Measurements from ENCODE around the gene FOXL1.

Gene FOXL1

DNA sequence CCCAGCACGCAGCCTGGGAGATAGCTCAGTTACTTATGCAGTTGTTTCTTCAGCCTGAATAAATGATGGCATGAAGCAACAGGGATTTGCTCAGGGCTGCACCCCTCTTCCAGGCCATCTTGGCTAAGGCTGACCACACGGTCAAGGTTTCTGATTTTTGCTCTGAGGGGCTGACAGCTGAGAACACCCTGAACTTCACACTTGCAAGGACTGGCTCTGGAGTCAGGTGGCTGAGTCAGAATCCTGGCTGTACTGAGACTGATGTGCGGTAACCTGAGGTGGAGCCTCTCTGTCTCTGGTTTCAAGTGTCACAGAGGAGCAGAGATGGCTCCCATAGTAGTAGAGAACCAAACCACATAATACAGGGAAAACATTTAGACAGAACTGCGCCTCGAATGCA is 28.1 kb upstream of the FOXL1 start:
- Histone ChIP-seq H3K9ac (ENCODE audit: low read length) (no peak overlapping the region), H3K9me3 (ENCODE audit: insufficient read depth, low read length) (no peaks in the 10 kb centered on the region), H2AFZ (ENCODE audit: low read depth, low read length, severe bottlenecking) (no peak overlapping the region), H3K27me3 (ENCODE audit: low read length) (no peaks in the 10 kb centered on the region), H3K79me2 (ENCODE audit: insufficient read depth, low read length) (peaks cover 3% of the 10 kb centered on the region; the same call in 1 of the 2 replicates), H3K36me3 (ENCODE audit: low read length) (no peaks in the 10 kb centered on the region), H4K20me1 (ENCODE audit: low read depth, low read length) (no peaks in the 10 kb centered on the region), H3K4me2 (ENCODE audit: low read depth, low read length, poor library complexity, severe bottlenecking) (no peak overlapping the region), H3F3A (ENCODE audit: insufficient read depth) (no peaks in the 10 kb centered on the region), H3K9me2 (replicated peaks; ENCODE audit: insufficient read depth, low read length) (no peaks in the 10 kb centered on the region), H3K4me3 (ENCODE audit: insufficient read depth, low read length, poor library complexity, severe bottlenecking) (no peak overlapping the region), H3K27ac (ENCODE audit: low read depth, low read length) (no peak overlapping the region)
- no peak for TF ChIP-seq EZH2phosphoT487 (conservative IDR thresholded peaks at IDR 0.05; ENCODE audit: low read length)
- TF ChIP-seq, protein P1, sequence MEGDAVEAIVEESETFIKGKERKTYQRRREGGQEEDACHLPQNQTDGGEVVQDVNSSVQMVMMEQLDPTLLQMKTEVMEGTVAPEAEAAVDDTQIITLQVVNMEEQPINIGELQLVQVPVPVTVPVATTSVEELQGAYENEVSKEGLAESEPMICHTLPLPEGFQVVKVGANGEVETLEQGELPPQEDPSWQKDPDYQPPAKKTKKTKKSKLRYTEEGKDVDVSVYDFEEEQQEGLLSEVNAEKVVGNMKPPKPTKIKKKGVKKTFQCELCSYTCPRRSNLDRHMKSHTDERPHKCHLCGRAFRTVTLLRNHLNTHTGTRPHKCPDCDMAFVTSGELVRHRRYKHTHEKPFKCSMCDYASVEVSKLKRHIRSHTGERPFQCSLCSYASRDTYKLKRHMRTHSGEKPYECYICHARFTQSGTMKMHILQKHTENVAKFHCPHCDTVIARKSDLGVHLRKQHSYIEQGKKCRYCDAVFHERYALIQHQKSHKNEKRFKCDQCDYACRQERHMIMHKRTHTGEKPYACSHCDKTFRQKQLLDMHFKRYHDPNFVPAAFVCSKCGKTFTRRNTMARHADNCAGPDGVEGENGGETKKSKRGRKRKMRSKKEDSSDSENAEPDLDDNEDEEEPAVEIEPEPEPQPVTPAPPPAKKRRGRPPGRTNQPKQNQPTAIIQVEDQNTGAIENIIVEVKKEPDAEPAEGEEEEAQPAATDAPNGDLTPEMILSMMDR (IDR thresholded peaks at IDR 0.05; ENCODE audit: insufficient read depth, low read length, poor library complexity, severe bottlenecking): no peak

DNA sequence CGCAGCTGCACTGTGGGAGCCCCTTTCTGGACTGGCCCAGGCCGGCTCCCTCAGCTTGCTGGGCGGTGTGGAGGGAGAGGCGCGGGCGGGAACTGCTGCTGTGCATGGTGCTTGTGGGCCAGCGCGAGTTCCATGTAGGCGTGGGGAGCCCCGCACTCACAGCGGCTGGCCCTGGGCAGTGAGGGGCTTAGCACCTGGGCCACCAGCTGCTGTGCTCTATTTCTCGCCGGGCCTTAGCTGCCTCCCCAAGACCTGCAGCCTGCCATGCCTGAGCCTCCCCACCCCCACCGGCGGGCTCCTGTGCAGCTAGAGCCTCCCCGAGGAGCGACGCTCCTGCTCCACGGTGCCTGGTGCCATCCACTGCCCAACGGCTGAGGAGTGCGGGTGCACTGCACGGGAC is 25.0 kb upstream of the FOXL1 start:
- Histone ChIP-seq H3F3A (ENCODE audit: insufficient read depth) (no peaks in the 10 kb centered on the region), H3K9me2 (replicated peaks; ENCODE audit: insufficient read depth, low read length) (no peaks in the 10 kb centered on the region), H3K4me2 (ENCODE audit: low read depth, low read length, poor library complexity, severe bottlenecking) (no peak overlapping the region), H3K79me2 (ENCODE audit: insufficient read depth, low read length) (peaks cover 3% of the 10 kb centered on the region; the same call in 1 of the 2 replicates), H3K27me3 (ENCODE audit: low read length) (no peaks in the 10 kb centered on the region), H3K36me3 (ENCODE audit: low read length) (no peaks in the 10 kb centered on the region), H3K9ac (ENCODE audit: low read length) (no peak overlapping the region), H3K27ac (ENCODE audit: low read depth, low read length) (no peak overlapping the region), H3K9me3 (ENCODE audit: insufficient read depth, low read length) (no peaks in the 10 kb centered on the region), H4K20me1 (ENCODE audit: low read depth, low read length) (no peaks in the 10 kb centered on the region), H2AFZ (ENCODE audit: low read depth, low read length, severe bottlenecking) (no peak overlapping the region), H3K4me3 (ENCODE audit: insufficient read depth, low read length, poor library complexity, severe bottlenecking) (no peak overlapping the region)
- TF ChIP-seq, protein P1 (IDR thresholded peaks at IDR 0.05; ENCODE audit: insufficient read depth, low read length, poor library complexity, severe bottlenecking): no peak
- no peak for TF ChIP-seq EZH2phosphoT487 (conservative IDR thresholded peaks at IDR 0.05; ENCODE audit: low read length)

DNA sequence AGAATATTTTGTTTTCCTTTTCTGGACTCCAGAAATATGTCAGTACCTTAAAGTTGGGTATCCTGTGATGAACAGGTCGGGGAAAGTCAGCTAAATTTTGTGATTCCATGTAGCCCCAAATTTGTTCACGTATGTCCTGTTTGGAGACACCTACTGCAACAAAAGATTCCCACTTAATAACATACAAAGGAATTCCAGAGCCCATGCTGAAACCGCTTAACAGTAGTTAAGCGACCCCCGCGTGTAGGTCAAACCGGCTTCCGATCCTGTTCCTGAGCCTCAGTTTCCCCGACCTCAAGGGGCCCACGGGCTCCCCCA is 23.8 kb upstream of the FOXL1 start:
- H3K9ac ChIP-seq (ENCODE audit: low read length): peak overlapping the region; percentile 80
- peak overlapping the region; percentile 5 for H3K27ac ChIP-seq (ENCODE audit: low read depth, low read length)
- peaks cover 3% of the 10 kb centered on the region; the same call in 1 of the 2 replicates for H3K79me2 ChIP-seq (ENCODE audit: insufficient read depth, low read length)
- no peaks in the 10 kb centered on the region for H3F3A ChIP-seq (ENCODE audit: insufficient read depth)
- no peaks in the 10 kb centered on the region for H3K36me3 ChIP-seq (ENCODE audit: low read length)
- H2AFZ ChIP-seq (ENCODE audit: low read depth, low read length, severe bottlenecking): peak overlapping the region; percentile 75
- TF ChIP-seq, protein P1 (IDR thresholded peaks at IDR 0.05; ENCODE audit: insufficient read depth, low read length, poor library complexity, severe bottlenecking): no peak
- TF ChIP-seq EZH2phosphoT487 (conservative IDR thresholded peaks at IDR 0.05; ENCODE audit: low read length): no peak
- peak overlapping the region; percentile 70 for H3K4me3 ChIP-seq (ENCODE audit: insufficient read depth, low read length, poor library complexity, severe bottlenecking)
- H3K27me3 ChIP-seq (ENCODE audit: low read length): no peaks in the 10 kb centered on the region
- no peaks in the 10 kb centered on the region for H3K9me2 ChIP-seq (replicated peaks; ENCODE audit: insufficient read depth, low read length)
- no peaks in the 10 kb centered on the region for H3K9me3 ChIP-seq (ENCODE audit: insufficient read depth, low read length)
- peak overlapping the region; percentile 68 for H3K4me2 ChIP-seq (ENCODE audit: low read depth, low read length, poor library complexity, severe bottlenecking)
- no peaks in the 10 kb centered on the region for H4K20me1 ChIP-seq (ENCODE audit: low read depth, low read length)
